HepG2 (cell line): Measurements from ENCODE around the gene NSD2. TPM values are rescaled to one million over a fixed set of nuclear protein-coding genes. Genes with fewer than 3 reads are reported as not detected.
A peak's percentile ranks its signal among the peaks of the same experiment; 100 is the strongest.

Experiments used
- AGO1 ChIP-seq: fragments of 200-400 bp; formaldehyde crosslinking; IDR thresholded peaks from 2 replicates; pipeline ENCODE4 v1.6.1; 2017; ENCODE audit warnings: mild to moderate bottlenecking, low read depth, low read length, moderate library complexity; ENCODE audit not compliant: poor library complexity, severe bottlenecking
- ELF1 ChIP-seq: sonication (generic); formaldehyde crosslinking; IDR thresholded peaks from 2 replicates; pipeline ENCODE4 v1.4.0; 2020; ENCODE audit warnings: missing genetic modification reagents
- HNF4G ChIP-seq, 2 experiments: sonication (generic) in 1 of 2; formaldehyde crosslinking in 1 of 2; IDR thresholded peaks; 2 replicates each; pipeline versions ENCODE4 v1.4.0 to v1.6.1; 2011 to 2020; ENCODE audit warnings: borderline replicate concordance in 2 of 2, low read depth in 2 of 2, mild to moderate bottlenecking in 2 of 2, low read length in 1 of 2, missing genetic modification reagents in 1 of 2, moderate library complexity in 1 of 2
- HNRNPLL ChIP-seq: fragments of 200-400 bp; formaldehyde crosslinking; IDR thresholded peaks from 2 replicates; pipeline ENCODE4 v1.6.1; 2017; ENCODE audit warnings: mild to moderate bottlenecking, low read depth, low read length; ENCODE audit not compliant: poor library complexity, severe bottlenecking
- KAT2B ChIP-seq: fragments of 150-350 bp; IDR thresholded peaks from 2 replicates; pipeline ENCODE4 v1.6.1; 2014; ENCODE audit warnings: low read depth, low read length, borderline replicate concordance
- PAWR ChIP-seq: sonication (generic); formaldehyde crosslinking; IDR thresholded peaks from 2 replicates; pipeline ENCODE4 v1.4.0; 2020; ENCODE audit warnings: missing genetic modification reagents, mild to moderate bottlenecking, borderline replicate concordance
- RERE ChIP-seq: IDR thresholded peaks from 2 replicates; pipeline ENCODE4 v1.6.1; 2016; ENCODE audit warnings: low read depth, missing genetic modification reagents, missing compliant biosample characterization
- RXRA ChIP-seq: sonication (generic); formaldehyde crosslinking; IDR thresholded peaks from 2 replicates; pipeline ENCODE4 v1.5.1; 2020; ENCODE audit warnings: missing genetic modification reagents
- STAG1 ChIP-seq: sonication (generic); formaldehyde crosslinking; IDR thresholded peaks from 2 replicates; pipeline ENCODE4 v1.4.0; 2020; ENCODE audit warnings: missing genetic modification reagents
- ZFP62 ChIP-seq: sonication (generic); formaldehyde crosslinking; IDR thresholded peaks from 2 replicates; pipeline ENCODE4 v1.4.0; 2020; ENCODE audit warnings: missing genetic modification reagents
- ZNF143 ChIP-seq: sonication (generic); formaldehyde crosslinking; IDR thresholded peaks from 2 replicates; pipeline ENCODE4 v1.4.0; 2020; ENCODE audit warnings: missing genetic modification reagents
- ZNF34 ChIP-seq: sonication (generic); formaldehyde crosslinking; IDR thresholded peaks from 2 replicates; pipeline ENCODE4 v1.4.0; 2020; ENCODE audit warnings: mild to moderate bottlenecking, missing genetic modification reagents, borderline replicate concordance
- ZNF496 ChIP-seq: sonication (generic); formaldehyde crosslinking; IDR thresholded peaks from 2 replicates; pipeline ENCODE4 v1.8.1; 2023; ENCODE audit warnings: mild to moderate bottlenecking, moderate library complexity, missing genetic modification reagents; ENCODE audit not compliant: insufficient replicate concordance
- ZNF614 ChIP-seq: IDR thresholded peaks from 2 replicates; pipeline ENCODE4 v1.6.1; 2018; ENCODE audit warnings: missing biosample characterization, missing genetic modification reagents, inconsistent platforms, borderline replicate concordance
- ZNF619 ChIP-seq: sonication (generic); formaldehyde crosslinking; IDR thresholded peaks from 2 replicates; pipeline ENCODE4 v1.4.0; 2020; ENCODE audit warnings: mild to moderate bottlenecking, missing genetic modification reagents
- ZNF652 ChIP-seq: IDR thresholded peaks from 2 replicates; pipeline ENCODE4 v1.6.1; 2016; ENCODE audit warnings: low read depth, borderline replicate concordance
- ZNF883 ChIP-seq: sonication (generic); formaldehyde crosslinking; IDR thresholded peaks from 2 replicates; pipeline ENCODE4 v1.5.1; 2020; ENCODE audit warnings: mild to moderate bottlenecking, missing genetic modification reagents; ENCODE audit errors: not compliant biosample characterization
- polyA plus RNA-seq, 8 experiments: library from polyadenylated mRNA; depleted of rRNA in 3 of 8; stranded (reverse) in 7 of 8; unstranded in 1 of 8; fragments of >200 nt; fragmentation: Illumina TruSeq in 4 of 8; extraction: Trizol in 4 of 8; gene quantifications; 2 replicates each; pipeline versions ENCODE4 v1.2.1 to v1.2.3, GENCODE V29; 2011 to 2016; ENCODE audit warnings: low read depth in 4 of 8, missing spikeins in 1 of 8, mixed read lengths in 1 of 8; ENCODE audit not compliant: insufficient read depth in 1 of 8
- total RNA-seq, 5 experiments: library from RNA; depleted of rRNA; stranded (reverse); fragments of >200 nt; fragmentation: Illumina TruSeq; extraction: Trizol; gene quantifications; 2 replicates each; pipeline ENCODE4 v1.2.3, GENCODE V29; 2016; ENCODE audit warnings: low read depth in 1 of 5
- TF ChIP-seq, protein P1 (sequence below): sonication (generic); formaldehyde crosslinking; IDR thresholded peaks from 2 replicates; pipeline ENCODE4 v1.4.0; 2020; ENCODE audit warnings: missing genetic modification reagents, borderline replicate concordance
- TF ChIP-seq, protein P2 (sequence below): sonication (generic); formaldehyde crosslinking; IDR thresholded peaks from 2 replicates; pipeline ENCODE4 v1.8.0; 2022; ENCODE audit warnings: mild to moderate bottlenecking, missing genetic modification reagents, borderline replicate concordance

The NSD2 gene
- total and polyA plus RNA-seq, 2 of the 13 experiments (the other 11 are each of a cell fraction or from before 2014, with no cell fraction given): 22.0 to 65.9 TPM

DNA sequence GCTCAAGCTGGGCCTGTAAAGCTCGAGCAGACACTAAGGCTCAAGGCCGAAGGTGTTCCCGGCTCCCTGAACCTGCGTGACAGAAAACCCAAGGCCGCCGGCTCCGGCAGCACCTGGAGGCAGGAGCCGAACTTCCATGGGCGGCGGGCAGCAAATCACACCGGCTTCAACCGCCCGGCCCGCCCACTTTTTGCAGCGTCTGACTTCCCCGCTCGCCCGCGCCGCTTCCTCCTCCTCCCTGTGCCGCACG lies 940 bp upstream of the NSD2 start (continued):
- TF ChIP-seq HNRNPLL (peak; percentile 73), ZNF34 (0 out of 2 replicates have a peak, but pooled peaks have one; percentile 65), ZNF496 (CRISPR knock-in tag) (no peak), ZNF614 (CRISPR knock-in tag) (no peak), ZNF652 (CRISPR knock-in tag) (no peak), ZFP62 (no peak), ZNF143 (CRISPR knock-in tag) (no peak), HNF4G (IDR thresholded peaks at IDR 0.05; ENCODE audit: borderline replicate concordance, low read depth, low read length) (no peak), HNF4G (CRISPR knock-in tag; IDR thresholded peaks at IDR 0.05; ENCODE audit: borderline replicate concordance, low read depth) (0 out of 2 replicates have a peak, but pooled peaks have one; percentile 55), ZNF619 (0 out of 2 replicates have a peak, but pooled peaks have one; percentile 68), RERE (CRISPR knock-in tag) (no peak), STAG1 (CRISPR knock-in tag) (no peak), ZNF883 (no peak), RXRA (no peak), PAWR (no peak), ELF1 (CRISPR knock-in tag) (0 out of 2 replicates have a peak, but pooled peaks have one; percentile 24), KAT2B (no peak), AGO1 (peak; percentile 63)
- TF ChIP-seq, protein P1, sequence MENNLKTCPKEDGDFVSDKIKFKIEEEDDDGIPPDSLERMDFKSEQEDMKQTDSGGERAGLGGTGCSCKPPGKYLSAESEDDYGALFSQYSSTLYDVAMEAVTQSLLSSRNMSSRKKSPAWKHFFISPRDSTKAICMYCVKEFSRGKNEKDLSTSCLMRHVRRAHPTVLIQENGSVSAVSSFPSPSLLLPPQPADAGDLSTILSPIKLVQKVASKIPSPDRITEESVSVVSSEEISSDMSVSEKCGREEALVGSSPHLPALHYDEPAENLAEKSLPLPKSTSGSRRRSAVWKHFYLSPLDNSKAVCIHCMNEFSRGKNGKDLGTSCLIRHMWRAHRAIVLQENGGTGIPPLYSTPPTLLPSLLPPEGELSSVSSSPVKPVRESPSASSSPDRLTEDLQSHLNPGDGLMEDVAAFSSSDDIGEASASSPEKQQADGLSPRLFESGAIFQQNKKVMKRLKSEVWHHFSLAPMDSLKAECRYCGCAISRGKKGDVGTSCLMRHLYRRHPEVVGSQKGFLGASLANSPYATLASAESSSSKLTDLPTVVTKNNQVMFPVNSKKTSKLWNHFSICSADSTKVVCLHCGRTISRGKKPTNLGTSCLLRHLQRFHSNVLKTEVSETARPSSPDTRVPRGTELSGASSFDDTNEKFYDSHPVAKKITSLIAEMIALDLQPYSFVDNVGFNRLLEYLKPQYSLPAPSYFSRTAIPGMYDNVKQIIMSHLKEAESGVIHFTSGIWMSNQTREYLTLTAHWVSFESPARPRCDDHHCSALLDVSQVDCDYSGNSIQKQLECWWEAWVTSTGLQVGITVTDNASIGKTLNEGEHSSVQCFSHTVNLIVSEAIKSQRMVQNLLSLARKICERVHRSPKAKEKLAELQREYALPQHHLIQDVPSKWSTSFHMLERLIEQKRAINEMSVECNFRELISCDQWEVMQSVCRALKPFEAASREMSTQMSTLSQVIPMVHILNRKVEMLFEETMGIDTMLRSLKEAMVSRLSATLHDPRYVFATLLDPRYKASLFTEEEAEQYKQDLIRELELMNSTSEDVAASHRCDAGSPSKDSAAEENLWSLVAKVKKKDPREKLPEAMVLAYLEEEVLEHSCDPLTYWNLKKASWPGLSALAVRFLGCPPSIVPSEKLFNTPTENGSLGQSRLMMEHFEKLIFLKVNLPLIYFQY (CRISPR knock-in tag): no peak
- TF ChIP-seq, protein P2, sequence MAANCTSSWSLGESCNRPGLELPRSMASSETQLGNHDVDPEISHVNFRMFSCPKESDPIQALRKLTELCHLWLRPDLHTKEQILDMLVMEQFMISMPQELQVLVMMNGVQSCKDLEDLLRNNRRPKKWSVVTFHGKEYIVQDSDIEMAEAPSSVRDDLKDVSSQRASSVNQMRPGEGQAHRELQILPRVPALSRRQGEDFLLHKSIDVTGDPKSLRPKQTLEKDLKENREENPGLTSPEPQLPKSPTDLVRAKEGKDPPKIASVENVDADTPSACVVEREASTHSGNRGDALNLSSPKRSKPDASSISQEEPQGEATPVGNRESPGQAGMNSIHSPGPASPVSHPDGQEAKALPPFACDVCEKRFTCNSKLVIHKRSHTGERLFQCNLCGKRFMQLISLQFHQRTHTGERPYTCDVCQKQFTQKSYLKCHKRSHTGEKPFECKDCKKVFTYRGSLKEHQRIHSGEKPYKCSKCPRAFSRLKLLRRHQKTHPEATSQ (CRISPR knock-in tag): no peak
